Breast epithelium (tissue), 4 donors: ENCODE data around the gene CDC25A. TPM values are rescaled to one million over a fixed set of nuclear protein-coding genes. Genes with fewer than 3 reads are reported as not detected.
A peak's percentile ranks its signal among the peaks of the same experiment; 100 is the strongest.

Experiments
- DNase-seq, 2 donors: peaks; one replicate each; pipeline ENCODE4 v3.0.0-alpha.2; 2019; ENCODE audit warnings: low spot score in 2 of 2
- H3K27ac ChIP-seq, 2 donors: fragments of 200-600 bp; sonication (generic) in 1 of 2; one replicate each; pipeline ENCODE4 v1.5.1; 2016 to 2019; ENCODE audit warnings: mild to moderate bottlenecking in 1 of 2
- H3K27me3 ChIP-seq, 2 donors: fragments of 200-600 bp; sonication (generic) in 1 of 2; one replicate each; pipeline versions ENCODE4 v1.5.1 to v1.6.0; 2017 to 2019; ENCODE audit warnings: control low read depth in 1 of 2, mild to moderate bottlenecking in 1 of 2
- H3K36me3 ChIP-seq: fragments of 200-600 bp; one replicate; pipeline ENCODE4 v1.5.1; 2019
- H3K4me1 ChIP-seq, 2 donors: fragments of 200-600 bp; sonication (generic); one replicate each; pipeline ENCODE4 v1.5.1; 2016 to 2019; ENCODE audit warnings: control low read depth in 1 of 2
- H3K4me3 ChIP-seq, 3 donors: fragments of 200-600 bp; sonication (generic); 1 replicate in 2 of 3; 2 replicates in 1 of 3; pipeline ENCODE4 v1.5.1; 2016 to 2019; ENCODE audit warnings: mild to moderate bottlenecking in 3 of 3, moderate library complexity in 2 of 3
- H3K9me3 ChIP-seq, 2 donors: fragments of 200-600 bp; sonication (generic) in 1 of 2; one replicate each; pipeline ENCODE4 v1.5.1; 2016 to 2019; ENCODE audit warnings: control low read depth in 1 of 2
- POLR2A ChIP-seq: fragments of 450-650 bp; IDR thresholded peaks from one replicate; pipeline ENCODE4 v1.6.1; 2016; ENCODE audit warnings: antibody characterized with exemption, mild to moderate bottlenecking, moderate library complexity
- POLR2AphosphoS5 ChIP-seq, 3 donors: sonication (generic); formaldehyde crosslinking; IDR thresholded peaks; one replicate each; pipeline ENCODE4 v1.6.1; 2017; ENCODE audit warnings: antibody characterized with exemption in 3 of 3
- intact Hi-C: fragments of 100-400 bp; cut with DNase I; formaldehyde crosslinking; loops from one replicate; pipeline ENCODE4 v1.15.1; 2023; ENCODE audit warnings: low total_unique reads
- total RNA-seq, 3 donors: library from RNA; depleted of rRNA; stranded (reverse); fragments of >200 nt; gene quantifications; one replicate each; pipeline ENCODE4 v1.1.0, GENCODE V29; 2016
- TF ChIP-seq, protein P1 (sequence below), 3 donors: fragments of 450-650 bp; IDR thresholded peaks; one replicate each; pipeline ENCODE4 v1.5.1; 2016 to 2017; ENCODE audit warnings: antibody characterized with exemption in 3 of 3, mild to moderate bottlenecking in 3 of 3, moderate library complexity in 3 of 3

CDC25A gene
- total RNA-seq, 3 donors from 2014 or later = 0.80 to 2.6 (median 1.3) TPM

DNA sequence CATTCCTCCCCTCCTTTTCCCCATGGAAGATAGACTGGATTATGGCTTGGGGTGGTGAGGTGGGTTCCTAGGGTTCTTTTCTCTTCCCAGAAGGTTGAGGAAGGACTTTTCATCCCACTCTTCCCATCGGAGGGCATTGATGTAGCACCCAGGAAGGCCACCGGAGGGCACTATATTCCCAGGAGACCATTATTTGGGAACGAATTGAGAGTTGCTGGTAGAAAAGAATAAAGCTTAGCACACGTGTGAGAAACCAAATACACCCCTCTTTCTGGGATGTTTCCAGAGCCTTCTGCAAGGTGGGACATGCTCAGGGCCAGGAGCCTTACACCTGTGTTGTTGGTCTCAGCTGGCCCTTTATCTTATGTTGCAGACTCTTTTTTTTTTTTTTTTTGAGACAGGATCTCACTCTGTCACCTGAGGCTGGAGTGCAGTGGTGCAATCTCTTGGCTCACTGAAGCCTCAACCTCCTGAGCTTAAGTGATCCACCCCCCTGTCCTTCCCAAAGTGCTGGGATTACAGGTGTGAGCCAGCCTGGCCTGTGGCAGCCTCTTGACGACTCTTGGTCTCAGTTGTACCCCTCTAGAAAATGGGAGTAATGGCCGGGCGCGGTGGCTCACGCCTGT is 6.3 kb upstream of the CDC25A start:
- H3K4me3 ChIP-seq = no peak overlapping the region
- H3K27me3 ChIP-seq = no peaks in the 10 kb centered on the region
- H3K9me3 ChIP-seq = no peaks in the 10 kb centered on the region
- DNase-seq = peak in 1 of 2 donors; percentile 39
- H3K27ac ChIP-seq = no peak overlapping the region
- H3K36me3 ChIP-seq = no peaks in the 10 kb centered on the region
- intact Hi-C loops = no loop called here
- TF ChIP-seq POLR2AphosphoS5 (IDR thresholded peaks at IDR 0.05) = no peak
- TF ChIP-seq, protein P1, sequence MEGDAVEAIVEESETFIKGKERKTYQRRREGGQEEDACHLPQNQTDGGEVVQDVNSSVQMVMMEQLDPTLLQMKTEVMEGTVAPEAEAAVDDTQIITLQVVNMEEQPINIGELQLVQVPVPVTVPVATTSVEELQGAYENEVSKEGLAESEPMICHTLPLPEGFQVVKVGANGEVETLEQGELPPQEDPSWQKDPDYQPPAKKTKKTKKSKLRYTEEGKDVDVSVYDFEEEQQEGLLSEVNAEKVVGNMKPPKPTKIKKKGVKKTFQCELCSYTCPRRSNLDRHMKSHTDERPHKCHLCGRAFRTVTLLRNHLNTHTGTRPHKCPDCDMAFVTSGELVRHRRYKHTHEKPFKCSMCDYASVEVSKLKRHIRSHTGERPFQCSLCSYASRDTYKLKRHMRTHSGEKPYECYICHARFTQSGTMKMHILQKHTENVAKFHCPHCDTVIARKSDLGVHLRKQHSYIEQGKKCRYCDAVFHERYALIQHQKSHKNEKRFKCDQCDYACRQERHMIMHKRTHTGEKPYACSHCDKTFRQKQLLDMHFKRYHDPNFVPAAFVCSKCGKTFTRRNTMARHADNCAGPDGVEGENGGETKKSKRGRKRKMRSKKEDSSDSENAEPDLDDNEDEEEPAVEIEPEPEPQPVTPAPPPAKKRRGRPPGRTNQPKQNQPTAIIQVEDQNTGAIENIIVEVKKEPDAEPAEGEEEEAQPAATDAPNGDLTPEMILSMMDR (IDR thresholded peaks at IDR 0.05) = peak in 2 of 3 donors; percentile 63 to 76
- no peak for TF ChIP-seq POLR2A
- no peaks in the 10 kb centered on the region for H3K4me1 ChIP-seq

DNA sequence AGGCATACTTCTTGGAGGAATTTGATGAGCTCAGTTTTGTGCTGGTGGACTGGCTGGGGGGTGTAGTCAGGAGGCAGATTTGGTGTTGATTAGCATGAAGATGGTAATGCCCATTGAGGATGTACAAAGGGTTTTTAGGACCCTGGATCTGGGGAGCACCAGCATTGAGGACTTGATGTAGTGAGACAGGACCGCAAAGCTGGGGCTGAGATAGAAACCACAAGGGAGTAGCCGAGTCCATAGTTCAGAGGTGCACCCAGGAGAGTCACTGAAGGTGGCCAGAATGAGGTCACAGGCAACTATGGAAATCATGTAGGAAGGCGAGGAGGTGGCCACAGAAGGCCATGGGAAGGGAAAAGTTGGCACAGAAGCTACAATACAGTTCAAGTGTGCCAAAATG is 2.7 kb upstream of the CDC25A start:
- intact Hi-C loops = no loop called here
- H3K27ac ChIP-seq = no peak overlapping the region
- H3K27me3 ChIP-seq = no peaks in the 10 kb centered on the region
- no peak overlapping the region for H3K4me3 ChIP-seq
- H3K9me3 ChIP-seq = no peaks in the 10 kb centered on the region
- TF ChIP-seq, protein P1 (IDR thresholded peaks at IDR 0.05) = no peak
- no peak for TF ChIP-seq POLR2AphosphoS5 (IDR thresholded peaks at IDR 0.05)
- TF ChIP-seq POLR2A = no peak
- no peaks in the 10 kb centered on the region for H3K4me1 ChIP-seq
- H3K36me3 ChIP-seq = no peaks in the 10 kb centered on the region
- DNase-seq = no peak

DNA sequence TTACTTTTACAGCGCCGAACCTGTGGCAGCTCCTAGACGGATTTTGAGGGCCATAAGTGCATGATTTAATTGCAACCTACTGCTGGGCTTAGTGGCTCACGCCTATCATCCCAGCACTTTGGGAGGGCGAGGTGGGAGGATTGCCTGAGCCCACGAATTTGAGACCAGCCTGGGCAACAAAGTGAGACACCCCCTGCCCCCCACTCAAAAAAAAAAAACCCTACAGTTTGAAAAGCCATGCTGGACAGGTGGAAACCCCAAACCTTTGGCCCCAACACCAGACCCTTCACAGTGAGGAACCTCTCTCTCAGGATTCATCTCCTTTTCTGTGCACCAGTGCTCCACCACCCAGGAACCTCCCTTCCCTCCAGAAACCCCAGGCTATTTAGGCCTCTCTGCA is 1.1 kb upstream of the CDC25A start:
- H3K36me3 ChIP-seq = no peaks in the 10 kb centered on the region
- H3K9me3 ChIP-seq = no peaks in the 10 kb centered on the region
- intact Hi-C loops = no loop called here
- H3K27me3 ChIP-seq = no peaks in the 10 kb centered on the region
- TF ChIP-seq, protein P1 (IDR thresholded peaks at IDR 0.05) = no peak
- no peak for TF ChIP-seq POLR2A
- no peak for TF ChIP-seq POLR2AphosphoS5 (IDR thresholded peaks at IDR 0.05)
- no peaks in the 10 kb centered on the region for H3K4me1 ChIP-seq
- H3K27ac ChIP-seq = no peak overlapping the region
- DNase-seq = no peak
- H3K4me3 ChIP-seq = no peak overlapping the region

DNA sequence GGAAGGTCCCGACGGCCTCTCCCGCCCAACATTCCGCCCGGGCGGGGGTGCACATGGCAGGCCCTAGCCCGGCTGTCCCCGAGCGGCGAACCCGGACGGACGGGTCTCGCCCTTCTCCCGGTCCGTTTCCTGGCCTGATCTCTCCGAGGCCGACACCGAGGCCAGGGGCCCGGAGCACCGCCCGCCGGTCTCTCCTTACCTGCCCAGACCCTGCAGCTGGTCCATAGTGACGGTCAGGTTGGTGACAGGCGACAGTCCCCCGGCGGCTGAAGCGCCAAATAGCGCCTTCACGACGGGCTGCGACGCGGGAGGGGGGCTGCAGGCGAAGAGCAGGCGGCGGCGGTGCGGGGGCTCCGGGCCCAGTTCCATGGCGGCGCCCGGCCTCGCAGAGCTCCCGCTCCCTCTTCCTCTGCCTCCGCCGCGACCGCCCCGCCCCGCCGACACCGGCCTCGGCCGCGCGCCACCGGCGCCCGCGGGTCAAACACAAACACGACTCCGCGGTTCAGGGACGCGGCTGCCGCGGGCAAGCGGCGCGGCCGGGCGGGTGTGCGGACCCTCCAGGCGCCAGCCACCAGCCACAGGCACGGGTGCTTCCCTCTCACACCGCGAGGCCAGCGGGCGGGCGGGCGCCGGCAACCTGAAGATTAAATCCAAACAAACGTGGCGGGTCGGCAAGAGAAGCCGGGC is 495 bp downstream of the CDC25A start:
- intact Hi-C loops = no loop called here
- Histone ChIP-seq H3K9me3 (no peaks in the 10 kb centered on the region), H3K27me3 (no peaks in the 10 kb centered on the region), H3K4me3 (peak overlapping the region; percentile 61 to 89 (median 62)), H3K36me3 (no peaks in the 10 kb centered on the region), H3K27ac (no peak overlapping the region), H3K4me1 (no peaks in the 10 kb centered on the region)
- no peak for DNase-seq
- TF ChIP-seq, protein P1 (IDR thresholded peaks at IDR 0.05) = no peak

DNA sequence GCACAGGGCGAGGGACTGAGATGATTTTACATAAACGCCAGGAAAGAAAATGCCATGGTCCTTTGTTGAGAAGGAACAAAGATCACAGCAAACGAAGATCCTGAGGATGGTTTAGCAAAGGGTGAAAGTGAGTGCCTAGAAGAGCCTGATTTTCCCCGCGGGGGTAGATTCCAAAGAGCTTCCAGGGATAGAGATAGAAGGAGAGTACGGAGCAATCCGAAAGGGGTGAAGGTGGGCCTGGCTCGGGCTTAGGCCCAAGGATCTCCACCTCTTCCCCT is 977 bp downstream of the CDC25A start:
- Histone ChIP-seq H3K27ac (no peak overlapping the region), H3K9me3 (no peaks in the 10 kb centered on the region), H3K36me3 (no peaks in the 10 kb centered on the region), H3K4me3 (peak overlapping the region; percentile 61 to 89 (median 62)), H3K27me3 (no peaks in the 10 kb centered on the region), H3K4me1 (no peaks in the 10 kb centered on the region)
- intact Hi-C loops = no loop called here
- no peak for DNase-seq
- TF ChIP-seq POLR2A = no peak
- TF ChIP-seq, protein P1 (IDR thresholded peaks at IDR 0.05) = no peak
- no peak for TF ChIP-seq POLR2AphosphoS5 (IDR thresholded peaks at IDR 0.05)
